Fibroblast of upper back skin (primary cell): ENCODE data around the gene ACP4.
A peak's percentile ranks its signal among the peaks of the same experiment; 100 is the strongest.
"Not testable (repeated sequence)": the region's sequence is repeated elsewhere in the genome, so short reads cannot be mapped to it uniquely, and the experiment has no call there.

Source experiments
- DNase-seq: peaks from one replicate; pipeline ENCODE4 v3.0.0-alpha.2; 2013

The ACP4 gene, protein sequence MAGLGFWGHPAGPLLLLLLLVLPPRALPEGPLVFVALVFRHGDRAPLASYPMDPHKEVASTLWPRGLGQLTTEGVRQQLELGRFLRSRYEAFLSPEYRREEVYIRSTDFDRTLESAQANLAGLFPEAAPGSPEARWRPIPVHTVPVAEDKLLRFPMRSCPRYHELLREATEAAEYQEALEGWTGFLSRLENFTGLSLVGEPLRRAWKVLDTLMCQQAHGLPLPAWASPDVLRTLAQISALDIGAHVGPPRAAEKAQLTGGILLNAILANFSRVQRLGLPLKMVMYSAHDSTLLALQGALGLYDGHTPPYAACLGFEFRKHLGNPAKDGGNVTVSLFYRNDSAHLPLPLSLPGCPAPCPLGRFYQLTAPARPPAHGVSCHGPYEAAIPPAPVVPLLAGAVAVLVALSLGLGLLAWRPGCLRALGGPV

DNA sequence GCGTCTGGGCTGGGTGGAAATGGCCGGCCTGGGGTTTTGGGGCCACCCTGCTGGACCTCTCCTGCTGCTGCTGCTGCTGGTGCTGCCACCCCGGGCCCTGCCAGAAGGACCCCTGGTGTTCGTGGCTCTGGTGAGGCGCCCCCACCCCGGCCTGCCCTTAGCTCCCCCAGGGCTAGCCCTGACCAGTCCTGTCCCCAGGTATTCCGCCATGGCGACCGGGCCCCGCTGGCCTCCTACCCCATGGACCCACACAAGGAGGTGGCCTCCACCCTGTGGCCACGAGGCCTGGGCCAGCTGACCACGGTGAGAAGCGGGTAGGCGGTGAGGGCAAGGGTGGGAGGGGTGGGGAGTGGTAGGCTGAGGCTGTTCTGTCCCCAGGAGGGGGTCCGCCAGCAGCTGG, at the start of gene ACP4:
Gene ACP4, plus strand, starts transcription at position 20 of the 400 bp plus-strand sequence. Its CDS starts 0 bp downstream, at position 20.
- DNase-seq = no peak

DNA sequence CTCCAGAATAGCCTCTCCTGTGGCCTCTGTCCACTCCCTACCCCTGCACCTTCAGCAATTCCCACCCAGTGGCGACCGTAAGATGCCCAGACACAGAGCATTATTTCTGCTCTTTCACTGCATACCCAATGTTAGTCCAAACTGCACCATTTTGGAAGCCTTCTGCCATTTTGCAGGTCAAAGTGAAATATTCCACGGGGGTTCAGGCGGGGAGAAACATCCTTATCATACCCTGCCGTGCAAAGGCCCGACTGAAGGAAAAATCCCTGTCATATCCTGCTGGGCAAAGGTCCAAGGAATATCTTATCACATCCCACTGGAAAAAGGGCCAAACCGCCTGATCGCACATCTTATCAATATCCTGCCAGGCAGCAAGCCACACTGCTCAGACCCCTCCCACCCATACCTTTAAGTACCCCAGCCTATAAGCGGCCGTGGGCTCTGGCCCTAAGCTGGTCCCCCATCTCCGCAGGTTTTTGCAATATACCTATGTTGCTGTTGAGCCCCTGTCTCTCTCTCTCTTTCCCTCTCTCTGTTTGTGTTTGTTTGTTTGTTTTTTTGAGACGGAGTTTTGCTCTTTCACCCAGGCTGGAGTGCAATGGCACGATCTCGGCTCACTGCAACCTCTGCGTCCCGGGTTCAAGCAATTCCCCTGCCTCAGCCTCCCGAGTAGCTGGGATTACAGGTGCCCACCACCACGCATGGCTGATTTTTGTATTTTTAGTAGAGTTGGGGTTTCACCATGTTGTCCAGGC, 48.9 kb upstream of the ACP4 start:
- DNase-seq = no peak

DNA sequence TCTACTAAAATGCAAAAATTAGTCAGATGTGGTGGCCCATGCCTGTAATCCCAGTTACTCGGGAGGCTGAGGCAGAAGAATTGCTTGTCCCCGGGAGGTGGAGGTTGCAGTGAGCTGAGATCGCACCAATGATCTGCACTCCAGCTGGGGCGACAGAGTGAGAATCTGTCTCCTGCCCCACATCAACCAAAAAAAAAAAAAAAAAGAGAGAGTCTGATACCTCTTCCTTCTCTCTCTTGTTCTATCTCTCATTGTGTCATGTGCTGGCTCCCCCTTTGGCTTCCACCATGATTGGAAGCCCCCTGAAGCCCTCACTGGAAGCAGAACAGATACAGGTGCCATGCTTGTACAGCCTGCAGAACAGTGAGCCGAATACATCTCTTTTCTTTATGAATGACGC, 46.7 kb upstream of the ACP4 start:
- DNase-seq = no peak

DNA sequence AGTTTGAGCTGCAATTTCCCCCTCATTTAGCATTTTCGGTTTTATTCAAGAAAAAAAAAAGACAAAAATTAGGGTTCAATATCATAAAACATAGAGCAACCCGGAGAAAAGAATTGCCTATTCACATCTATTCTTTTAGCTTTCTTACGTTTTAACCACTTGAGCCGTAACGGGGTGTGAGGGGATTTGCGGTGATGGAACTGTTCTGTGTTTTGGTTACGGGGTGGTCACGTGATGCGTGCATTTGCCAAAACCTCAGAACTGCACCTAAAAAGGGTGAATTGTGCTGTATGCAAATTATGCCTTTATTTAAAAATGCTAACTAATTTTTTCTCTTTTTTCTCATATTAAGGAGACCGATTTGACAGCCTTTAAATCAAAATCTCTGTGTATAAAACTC, 45.0 kb upstream of the ACP4 start:
- no peak for DNase-seq

DNA sequence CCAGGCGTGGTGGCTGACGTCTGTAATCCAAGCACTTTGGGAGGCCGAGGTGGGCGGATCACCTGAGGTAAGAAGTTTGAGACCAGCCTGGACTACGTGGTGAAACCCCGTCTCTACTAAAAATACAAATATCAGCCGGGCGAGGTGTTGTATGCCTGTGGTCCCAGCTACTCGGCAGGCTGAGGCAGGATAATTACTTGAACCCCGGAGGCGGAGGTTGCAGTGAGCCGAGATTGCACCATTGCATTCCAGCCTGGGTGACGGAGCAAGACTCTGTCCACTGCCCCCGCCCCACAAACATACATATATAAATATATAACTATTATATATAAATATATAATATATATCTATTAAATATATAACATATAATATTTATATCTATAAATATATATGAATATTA, 43.1 kb upstream of the ACP4 start:
- DNase-seq = not testable (repeated sequence)

DNA sequence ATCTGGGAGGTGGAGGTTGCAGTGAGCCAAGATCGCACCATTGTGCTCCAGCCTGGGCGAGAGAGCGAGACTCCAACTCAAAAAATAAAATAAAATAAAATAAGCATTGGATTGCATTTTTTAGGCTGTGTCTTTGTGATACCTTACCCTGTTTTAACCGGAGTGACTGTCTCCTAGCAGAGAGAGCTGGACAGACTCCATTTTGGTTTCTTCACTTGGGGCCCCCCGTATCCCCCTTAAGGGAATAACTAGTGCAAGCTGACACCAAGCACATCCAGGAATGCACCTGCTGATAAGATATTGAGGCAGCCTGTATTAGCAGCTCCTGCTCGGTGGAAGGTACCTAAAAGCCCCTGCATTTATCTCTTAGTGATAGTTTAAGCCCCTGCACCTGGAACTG, 40.7 kb upstream of the ACP4 start:
- no peak for DNase-seq

DNA sequence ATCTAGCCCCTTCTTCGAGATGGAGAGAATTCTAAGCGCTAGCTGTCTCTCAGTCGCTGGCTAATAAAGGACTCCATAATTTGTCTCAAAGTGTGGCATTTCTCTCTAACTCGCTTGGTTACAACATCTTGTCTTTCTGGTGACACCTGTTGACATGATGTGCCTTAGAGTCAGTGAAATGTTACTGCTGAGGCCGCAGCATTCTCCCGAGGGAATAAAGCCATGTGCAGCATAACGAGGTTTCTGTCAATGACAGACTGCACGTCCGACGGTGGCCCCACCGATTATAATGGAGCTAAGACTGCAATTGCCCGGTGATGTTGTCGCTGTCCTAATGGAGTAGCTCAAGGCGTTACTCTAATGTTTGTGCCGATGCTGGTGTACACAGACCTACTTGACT, 40.2 kb upstream of the ACP4 start:
- DNase-seq = no peak

DNA sequence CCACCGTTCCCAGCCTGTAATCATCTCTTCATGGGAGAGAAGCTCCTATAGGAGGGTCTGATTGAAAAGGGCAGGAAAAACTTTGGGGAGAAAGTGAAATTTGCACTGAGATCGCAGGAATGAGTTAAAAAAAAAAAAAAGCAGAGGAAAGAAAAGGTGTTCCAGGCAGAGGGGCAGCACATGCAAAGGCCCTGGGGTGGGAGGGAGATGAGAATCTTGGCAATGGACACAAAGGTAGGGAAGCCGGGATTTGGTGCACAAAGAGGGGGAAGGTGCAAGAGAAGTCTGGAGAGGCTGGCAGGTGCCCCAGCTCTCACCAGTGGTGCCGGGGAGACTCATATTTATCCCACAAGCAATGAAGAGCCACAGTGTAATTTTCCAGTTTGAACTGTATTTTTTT, 36.3 kb upstream of the ACP4 start:
- DNase-seq = no peak

DNA sequence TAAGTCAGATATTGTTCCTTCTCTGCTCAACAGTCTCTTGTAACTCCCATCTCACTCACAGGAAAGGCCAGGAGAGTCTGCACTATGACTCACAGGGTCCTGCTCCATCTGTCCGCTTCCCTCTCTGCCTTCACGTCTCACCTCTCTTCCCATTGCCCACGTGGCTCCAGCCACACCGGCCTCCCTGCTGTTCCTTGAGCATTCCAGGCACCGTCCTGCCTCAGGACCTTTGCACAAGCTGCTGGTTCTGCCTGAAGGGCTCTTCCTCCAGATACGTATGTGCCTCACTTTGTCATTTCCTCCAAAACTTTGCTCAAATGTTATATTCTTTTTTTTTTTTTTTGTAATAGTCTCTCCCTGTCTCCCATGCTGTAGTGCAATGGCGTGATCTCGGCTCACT, 34.0 kb upstream of the ACP4 start:
- not testable (repeated sequence) for DNase-seq

DNA sequence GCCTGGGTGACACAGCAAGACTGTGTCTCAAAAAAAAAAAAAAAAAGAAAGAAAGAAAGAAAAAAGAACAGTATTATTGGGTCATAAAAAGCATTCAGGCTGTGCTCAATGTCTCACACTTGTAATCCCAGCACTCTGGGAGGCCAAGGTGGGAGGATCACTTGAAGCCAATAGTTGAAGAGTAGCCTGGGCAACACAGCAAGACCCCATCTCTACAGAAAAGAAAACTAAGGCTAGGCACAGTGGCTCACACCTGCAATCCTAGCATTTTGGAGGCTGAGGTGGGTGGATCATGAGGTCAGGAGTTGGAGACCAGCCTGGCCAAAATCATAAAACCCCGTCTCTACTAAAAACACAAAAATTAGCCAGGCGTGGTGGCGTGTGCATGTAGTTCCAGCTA, 32.6 kb upstream of the ACP4 start:
- DNase-seq = not testable (repeated sequence)

DNA sequence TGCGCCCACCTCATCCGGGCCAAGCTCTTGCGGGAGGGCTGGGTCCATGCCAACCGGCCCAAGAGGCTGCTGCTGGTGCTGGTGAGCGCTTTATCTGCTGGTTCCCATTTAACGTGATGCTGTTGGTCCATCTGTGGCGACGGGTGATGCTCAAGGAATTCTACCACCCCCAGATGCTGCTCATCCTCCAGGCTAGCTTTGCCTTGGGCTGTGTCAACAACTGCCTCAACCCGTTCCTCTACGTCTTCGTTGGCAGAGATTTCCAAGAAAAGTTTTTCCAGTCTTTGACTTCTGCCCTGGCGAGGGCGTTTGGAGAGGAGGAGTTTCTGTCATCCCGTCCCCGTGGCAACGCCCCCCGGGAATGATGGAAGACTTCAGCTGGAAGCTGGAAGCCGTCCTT, 31.1 kb upstream of the ACP4 start:
- not testable (repeated sequence) for DNase-seq

DNA sequence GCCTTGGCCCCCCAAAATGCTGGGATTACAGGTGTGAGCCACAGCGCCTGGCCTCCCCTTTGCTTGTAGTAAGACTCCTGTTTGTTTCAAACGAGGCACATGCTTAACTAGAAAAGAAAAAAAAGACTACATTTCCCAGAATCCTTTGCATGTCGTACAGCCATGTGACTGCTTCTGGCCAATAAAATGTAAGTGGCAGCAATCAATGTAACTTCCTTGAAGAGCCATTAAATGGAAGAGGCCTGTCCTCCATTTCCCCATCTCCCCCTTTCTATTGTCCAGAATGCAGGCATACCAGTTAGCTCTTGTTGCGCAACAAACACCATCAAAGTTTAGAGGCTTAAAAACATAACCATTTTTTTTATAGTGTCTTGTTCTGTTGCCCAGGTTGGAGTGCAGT, 30.3 kb upstream of the ACP4 start:
- peak; percentile 8 for DNase-seq

DNA sequence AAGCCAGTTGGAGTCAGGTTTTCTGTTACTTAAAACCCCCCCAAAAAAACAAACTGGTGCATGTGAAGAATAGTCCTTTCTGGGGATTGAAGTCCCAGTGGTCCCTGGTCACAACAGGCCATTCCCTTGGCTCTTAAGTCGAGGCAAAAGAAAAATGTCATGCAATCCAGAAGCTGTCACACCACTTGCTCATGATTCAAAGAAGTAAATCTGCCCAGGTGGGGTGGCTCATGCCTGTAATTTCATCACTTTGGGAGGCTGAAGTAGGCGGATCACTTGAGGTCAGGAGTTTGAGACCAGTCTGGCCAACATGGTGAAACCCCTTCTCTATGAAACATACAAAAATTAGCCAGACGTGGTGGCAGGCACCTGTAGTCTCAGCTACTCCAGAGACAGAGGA, 28.7 kb upstream of the ACP4 start:
- not testable (repeated sequence) for DNase-seq

DNA sequence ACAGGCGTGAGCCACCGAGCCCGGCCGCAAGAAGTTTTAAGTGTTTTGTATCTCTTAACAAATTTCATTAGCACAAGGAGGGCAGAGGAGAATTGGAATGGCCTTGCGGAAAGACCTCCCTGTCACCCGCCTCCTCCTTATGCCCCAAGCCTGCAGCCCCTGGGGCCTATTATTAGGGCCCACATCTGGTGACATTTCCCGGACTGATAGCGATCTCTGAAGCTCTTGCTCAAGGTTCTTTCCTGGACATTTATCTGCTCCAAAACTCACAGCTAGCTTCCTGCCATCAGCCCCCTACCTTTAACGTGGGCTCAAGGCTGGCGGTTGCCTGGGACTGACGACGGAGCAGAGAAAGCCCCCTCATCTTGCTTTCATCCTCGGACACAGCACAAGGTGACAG, 26.7 kb upstream of the ACP4 start:
- DNase-seq = not testable (repeated sequence)

DNA sequence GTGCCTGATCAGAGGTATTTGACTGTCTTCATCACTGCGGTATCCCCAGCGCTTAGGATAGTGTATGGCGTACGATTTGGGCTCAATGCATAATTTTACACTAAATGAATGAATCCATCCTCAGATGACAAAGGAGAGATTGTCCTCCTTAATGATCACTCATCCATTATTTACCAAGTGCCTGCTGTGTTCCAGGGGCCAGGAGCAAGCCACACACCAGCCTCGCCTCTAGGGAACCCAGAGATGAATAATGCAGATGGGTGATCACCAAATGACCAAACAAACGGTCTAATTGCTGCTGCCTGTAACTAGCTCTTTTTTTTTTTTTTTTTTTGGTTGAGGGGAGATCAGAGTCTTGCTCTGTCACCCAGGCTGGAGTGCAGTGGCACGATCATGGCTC, 25.8 kb upstream of the ACP4 start:
- DNase-seq = no peak

DNA sequence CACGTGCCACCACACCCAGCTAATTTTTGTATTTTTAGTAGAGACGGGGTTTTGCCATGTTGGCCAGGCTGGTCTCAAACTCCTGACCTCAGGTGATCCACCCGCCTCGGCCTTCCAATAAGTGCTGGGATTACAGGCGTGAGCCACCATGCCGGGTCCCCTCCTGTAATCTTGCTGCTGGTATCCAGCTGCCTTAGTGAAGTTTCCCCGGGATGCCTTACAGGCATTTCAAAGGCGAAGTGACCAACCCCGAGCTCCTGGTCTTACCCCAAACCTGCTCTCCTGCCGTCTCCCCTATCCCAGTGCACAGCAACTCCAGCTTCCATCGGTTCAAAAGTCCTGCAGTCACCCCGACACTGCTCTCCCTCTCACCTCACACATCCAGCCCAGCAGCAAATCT, 23.5 kb upstream of the ACP4 start:
- DNase-seq = not testable (repeated sequence)

DNA sequence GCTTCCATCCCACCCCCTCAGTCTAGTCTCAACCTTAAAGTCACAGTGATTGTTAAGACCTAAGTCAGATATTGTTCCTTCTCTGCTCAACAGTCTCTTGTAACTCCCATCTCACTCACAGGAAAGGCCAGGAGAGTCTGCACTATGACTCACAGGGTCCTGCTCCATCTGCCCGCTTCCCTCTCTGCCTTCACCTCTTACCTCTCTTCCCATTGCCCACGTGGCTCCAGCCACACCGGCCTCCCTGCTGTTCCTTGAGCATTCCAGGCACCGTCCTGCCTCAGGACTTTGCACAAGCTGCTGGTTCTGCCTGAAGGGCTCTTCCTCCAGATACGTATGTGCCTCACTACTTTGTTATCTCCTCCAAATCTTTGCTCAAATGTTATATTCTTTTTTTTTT, 23.0 kb upstream of the ACP4 start:
- not testable (repeated sequence) for DNase-seq

DNA sequence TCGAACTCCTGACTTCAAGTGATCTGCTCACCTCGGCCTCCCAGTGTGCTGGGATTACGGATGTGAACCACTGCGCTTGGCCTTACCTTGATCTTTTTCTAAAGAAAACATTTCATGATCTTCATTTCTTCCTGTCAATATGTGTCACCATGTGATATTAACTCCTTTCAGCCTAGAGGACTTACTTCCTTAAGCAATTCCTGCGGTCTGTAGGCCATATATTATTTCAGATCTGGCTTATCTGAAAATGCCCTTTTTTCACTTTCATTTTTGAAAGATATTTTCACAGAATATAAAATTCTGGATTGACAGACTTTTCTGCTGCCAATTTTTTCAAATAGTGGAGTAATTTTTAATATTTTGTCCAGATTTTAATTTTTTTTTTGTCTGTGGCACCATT, 21.9 kb upstream of the ACP4 start:
- DNase-seq = no peak

DNA sequence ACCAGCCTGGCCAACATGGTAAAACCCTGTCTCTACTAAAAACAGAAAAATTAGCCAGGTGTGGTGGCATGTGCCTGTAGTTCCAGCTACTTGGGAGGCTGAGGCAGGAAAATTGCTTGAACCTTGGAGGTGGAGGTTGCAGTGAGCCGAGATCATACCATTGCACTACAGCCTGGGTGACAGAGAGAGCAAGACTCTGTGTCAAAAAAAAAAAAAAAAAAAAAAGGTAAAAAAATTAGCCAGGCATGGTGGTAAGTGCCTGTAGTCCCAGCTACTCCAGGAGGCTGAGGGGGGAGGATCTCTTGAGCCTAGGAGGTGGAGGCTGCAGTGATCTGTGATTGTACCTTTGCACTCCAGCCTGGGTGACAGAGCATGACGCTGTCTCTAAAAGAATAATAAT, 20.1 kb upstream of the ACP4 start, which contains the start of gene GPR32:
Gene GPR32, plus strand, starts transcription at position 301 of the 400 bp plus-strand sequence. CDS start 137 bp downstream, outside the sequence.
- not testable (repeated sequence) for DNase-seq

DNA sequence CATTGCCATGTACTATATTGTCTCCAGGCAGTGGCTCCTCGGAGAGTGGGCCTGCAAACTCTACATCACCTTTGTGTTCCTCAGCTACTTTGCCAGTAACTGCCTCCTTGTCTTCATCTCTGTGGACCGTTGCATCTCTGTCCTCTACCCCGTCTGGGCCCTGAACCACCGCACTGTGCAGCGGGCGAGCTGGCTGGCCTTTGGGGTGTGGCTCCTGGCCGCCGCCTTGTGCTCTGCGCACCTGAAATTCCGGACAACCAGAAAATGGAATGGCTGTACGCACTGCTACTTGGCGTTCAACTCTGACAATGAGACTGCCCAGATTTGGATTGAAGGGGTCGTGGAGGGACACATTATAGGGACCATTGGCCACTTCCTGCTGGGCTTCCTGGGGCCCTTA, 19.3 kb upstream of the ACP4 start:
- DNase-seq = no peak

DNA sequence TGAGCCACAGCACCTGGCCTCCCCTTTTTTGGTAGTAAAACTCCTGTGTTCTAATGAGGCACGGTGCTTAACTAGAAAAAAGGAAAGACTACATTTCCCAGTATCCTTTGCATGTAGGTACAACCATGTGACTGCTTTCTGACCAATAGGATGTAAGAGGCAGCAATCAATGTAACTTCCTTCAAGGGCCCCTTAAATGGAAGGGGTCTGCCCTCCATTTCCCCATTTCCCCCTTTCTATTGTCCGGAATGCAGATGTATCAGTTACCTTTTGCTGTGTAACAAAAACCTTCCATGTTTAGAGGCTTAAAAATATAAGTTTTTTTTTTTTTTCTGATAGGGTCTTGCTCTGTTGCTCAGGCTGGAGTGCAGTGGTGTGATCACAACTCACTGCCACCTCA, 17.7 kb upstream of the ACP4 start:
- DNase-seq = no peak

DNA sequence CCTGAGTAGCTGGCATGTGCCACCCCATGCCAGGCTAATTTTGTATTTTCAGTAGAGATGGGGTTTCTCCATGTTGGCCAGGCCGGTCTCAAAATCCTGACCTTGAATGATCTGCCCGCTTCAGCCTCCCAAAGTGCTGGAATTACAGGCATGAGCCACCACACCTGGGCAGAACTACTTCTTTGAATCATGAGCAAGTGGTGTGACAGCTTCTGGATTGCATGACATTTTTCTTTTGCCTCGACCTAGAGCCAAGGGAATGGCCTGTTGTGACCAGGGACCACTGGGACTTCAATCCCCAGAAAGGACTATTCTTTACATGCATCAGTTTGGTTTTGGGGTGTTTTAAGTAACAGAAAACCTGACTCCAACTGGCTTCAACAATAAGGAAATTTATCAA, 17.3 kb upstream of the ACP4 start:
- DNase-seq = not testable (repeated sequence)

DNA sequence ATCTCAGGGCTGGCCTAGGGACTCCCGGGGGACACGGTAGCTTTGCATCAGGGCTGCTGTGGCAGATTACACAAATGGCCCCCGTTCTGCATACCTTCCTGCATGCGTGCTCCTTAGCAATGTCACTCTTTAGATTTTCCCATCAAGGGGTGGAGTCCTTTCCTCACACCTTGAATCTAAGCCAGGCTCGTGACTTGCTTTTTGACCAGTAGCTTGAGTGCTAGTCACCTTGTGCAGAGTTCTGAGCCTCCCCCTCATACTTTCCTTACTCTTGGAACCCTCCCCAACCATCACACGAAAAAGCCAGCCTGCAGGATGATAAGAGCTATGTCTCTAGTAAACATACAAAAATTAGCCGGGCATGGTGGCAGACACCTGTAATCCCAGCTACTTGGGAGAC, 16.8 kb upstream of the ACP4 start:
- not testable (repeated sequence) for DNase-seq

DNA sequence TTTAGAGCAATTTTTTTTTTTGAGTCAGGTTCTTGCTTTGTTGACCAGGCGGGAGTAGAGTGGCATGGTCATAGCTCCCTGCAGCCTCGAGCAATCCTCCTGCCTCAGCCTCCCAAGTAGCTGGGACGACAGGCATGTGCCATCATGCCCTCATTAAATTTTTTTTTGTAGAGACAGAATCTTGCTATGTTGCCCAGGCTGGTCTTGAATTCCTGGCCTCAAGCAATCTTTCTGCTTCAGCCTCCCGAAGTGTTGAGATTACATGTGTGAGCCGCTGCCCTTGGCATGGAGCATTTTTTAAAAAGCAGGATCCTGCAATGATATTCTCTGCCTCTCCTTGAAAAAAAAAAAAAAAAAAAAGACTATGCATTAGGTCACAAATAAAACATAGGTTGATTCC, 14.1 kb upstream of the ACP4 start:
- DNase-seq = no peak
